Fibroblast of lung (primary cell): ENCODE results near the gene IRF4.

Experiments
- CTCF ChIP-seq, 2 donors: IDR thresholded peaks in 1 of 2; conservative IDR thresholded peaks in 1 of 2; 1 replicate in 1 of 2; 2 replicates in 1 of 2; pipeline ENCODE4 v1.5.1; 2011 to 2012; ENCODE audit warnings: low read length in 2 of 2, control low read depth in 1 of 2, inconsistent platforms in 1 of 2, low read depth in 1 of 2, mild to moderate bottlenecking in 1 of 2
- EZH2 ChIP-seq: IDR thresholded peaks from 2 replicates; pipeline ENCODE4 v1.5.1; 2012; ENCODE audit warnings: low read length, control low read depth, mild to moderate bottlenecking; ENCODE audit errors: missing control alignments

GRCh38 chr6:448296-449056 is 56.9 kb downstream of the IRF4 start:
- no peak for TF ChIP-seq CTCF (conservative IDR thresholded peaks at IDR 0.05 in 1 of 2, IDR thresholded peaks at IDR 0.05 in 1 of 2; ENCODE audit: low read depth in 1 of 2, low read length in 2 of 2)
- no peak for TF ChIP-seq EZH2
